ENCODE measurements around the gene HS6ST1.
"Not testable (repeated sequence)": the region's sequence is repeated elsewhere in the genome, so short reads cannot be mapped to it uniquely, and the experiment has no call there.

The HS6ST1 gene

DNA sequence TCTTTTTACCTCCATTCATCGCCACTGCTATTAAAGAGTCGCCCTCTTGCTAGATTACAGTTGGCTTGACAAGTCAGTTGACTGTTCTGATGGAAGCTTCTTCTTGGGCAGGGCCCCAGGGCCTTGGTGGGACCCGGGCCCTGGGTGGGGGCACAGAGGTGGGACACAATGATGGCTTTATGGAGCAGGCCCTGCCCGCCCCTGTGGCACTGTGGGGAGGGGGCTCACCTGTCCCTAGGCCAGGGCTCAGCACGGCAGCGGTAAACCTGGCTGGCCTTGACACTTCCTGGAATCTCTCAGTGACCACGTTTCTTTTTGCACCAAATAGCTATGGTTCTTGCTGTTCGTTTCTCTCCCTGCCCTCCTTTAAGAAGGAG lies 4.9 kb upstream of the HS6ST1 start:
- H3K27ac ChIP-seq, result no peak overlapping the region
- no peak for DNase-seq (ENCODE audit: low read depth, low spot score)

DNA sequence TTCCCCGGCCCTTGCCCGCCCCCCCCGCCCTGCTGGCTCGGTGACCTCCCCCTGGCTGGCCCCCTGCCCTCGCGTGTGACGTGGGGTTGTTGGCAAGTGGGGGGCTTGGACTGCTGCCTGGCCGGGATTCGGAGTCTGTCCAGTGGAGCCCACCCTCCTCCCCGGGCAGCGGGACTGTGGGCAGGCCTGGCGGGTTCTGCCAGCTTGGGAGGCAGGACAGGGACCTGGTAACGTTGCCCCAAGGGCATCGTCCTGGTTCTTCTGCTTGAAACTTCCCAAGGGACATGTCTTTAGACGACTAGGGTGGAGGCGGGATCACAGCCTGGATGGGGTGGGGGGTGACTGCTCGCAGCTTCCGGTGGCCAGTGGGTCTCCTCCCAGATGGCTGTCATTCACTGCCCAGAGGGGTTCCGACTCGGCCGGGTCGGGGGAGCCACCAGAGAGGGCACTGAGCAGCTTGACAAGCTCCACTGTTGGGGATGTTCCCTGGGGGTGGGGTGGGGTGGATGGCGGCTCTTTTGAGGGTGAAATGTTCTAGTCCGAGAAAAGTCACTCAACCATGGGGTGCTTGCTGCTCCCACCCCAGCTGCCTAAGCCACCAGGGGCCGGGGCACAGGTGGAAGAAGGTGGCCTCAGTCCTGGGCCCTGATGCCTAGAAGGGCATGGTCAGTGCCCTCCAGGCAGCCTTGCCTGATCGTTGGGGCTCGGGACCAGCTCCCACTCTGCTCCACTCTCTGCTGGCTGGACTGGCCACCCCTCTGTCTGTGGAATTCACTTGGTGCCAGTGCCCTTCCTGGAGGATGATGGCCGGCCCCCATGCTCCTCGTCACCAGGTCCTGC lies 4.3 kb upstream of the HS6ST1 start:
- H3K27ac ChIP-seq, result no peak overlapping the region
- no peak for DNase-seq (ENCODE audit: low read depth, low spot score)

DNA sequence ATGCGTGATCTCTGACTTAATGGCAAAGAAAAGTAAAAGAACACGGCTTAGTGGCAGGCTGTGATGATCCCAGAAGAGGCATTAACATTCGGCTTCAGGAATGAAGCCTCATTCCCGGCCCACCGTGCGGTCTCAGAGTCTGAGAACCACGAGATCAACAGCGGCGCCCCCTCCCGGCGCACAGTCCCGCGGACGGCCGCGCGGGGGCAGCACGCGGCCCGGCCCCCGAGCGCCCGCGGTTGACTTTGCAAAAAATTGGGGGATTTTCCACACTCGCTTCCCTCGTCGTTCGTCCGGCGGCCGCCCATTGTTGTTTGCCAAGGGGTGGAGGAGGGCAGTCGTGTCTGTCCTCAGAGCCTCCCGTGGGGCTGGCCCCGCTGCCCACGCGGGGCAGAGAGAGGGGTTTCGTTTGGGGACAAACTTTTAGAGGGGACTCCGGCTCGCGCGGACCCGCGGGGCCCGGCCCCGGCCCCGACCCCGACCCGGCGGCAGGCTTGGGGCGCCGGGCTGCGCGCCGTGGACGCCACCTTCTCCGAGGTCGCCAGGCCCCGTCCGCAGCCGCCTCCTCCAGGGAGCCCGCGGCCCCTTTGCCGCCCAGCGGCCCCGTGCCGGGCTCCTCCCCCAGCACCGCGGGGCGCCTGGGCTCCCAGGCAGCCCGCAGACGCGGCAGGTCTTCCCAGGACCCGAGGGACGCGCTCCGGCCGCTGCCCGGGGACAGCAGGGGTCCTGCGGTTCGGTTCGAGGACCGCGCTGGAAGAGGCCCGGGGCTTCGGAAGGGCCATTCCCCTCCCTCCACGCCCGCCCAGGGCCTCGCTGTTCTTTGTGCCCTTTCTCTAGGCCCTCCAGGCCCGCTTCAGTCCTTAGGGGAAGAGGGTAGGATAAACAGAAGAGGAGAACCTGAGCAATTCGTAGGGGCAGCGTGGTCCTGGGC lies 3.4 kb upstream of the HS6ST1 start:
- no peak for DNase-seq (ENCODE audit: low read depth, low spot score)
- no peak overlapping the region for H3K27ac ChIP-seq

DNA sequence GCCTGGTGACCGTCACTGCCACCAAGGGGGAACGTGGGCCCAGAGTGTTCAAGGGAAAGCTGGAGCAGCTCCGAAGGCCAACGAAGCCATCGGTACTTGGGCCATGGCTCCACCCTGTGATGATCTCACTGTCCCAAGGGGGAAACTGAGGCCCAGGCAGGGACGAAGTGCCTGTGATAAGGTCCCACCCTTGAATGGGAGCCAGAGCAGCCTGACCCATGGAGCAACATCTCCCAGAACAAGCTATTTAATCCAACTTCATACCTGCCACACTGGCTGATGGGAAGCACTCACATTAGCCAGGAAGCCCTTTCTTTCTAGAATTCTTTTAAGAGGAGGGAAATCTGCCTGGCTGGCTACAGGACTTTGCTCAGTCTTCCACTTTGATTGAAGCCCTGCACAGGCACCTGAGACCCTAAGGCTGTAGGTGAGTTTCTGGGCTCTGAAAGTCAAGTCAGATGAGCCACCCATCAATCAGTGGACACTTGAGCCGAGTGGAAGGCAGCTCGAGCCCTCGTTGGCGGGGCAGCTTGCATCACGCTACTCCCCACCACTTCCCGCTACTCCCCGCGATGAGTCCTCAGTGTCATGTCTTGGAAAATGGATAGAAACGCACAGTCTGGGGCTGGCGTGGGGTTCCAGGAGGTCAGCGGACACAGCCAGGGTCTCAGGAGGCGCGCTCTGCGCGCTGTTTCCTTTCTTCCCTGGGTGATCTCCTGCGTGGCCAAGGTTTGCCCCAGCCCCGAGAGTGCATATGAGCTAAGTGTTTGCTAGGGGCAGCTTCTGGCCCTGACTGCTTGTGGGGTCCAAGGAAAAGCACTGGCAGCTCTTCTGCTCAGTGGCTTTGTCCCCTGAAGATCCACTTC lies 2.5 kb upstream of the HS6ST1 start:
- H3K27ac ChIP-seq, result no peak overlapping the region
- DNase-seq (ENCODE audit: low read depth, low spot score), result no peak

DNA sequence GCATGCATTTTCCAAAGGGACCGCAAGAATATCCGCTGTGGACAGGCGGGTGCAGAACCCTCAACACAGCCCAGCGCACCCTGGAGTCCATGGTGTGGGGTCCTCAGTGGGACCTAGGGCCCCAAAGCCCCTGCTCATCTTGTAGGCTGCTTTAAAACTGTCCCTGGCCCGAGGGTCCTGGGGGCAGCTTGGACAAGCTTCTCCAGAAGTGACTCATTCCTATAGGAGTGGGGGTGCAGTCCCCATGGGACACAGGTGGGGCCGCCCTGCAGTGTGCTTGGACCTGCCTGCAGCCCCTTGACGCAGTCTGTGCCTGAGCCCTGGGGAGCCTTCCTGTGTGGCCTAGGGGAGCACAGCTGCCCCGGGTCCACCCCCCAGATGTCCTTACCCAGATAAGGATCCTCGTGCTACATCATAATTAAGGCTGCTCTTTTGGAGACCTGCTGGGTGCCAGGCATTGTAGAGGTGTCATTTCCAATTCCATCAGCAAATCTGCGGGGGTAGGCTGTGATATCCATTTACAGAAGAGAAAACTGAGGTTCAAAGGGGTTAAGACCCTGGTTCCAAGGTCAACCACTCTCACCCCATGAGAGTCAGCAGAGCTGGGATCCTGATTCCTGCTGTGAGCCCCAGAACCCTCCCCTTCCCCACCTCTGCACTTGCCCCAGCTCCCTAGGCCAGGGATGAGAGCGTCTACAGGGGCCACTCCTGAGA lies 1.7 kb upstream of the HS6ST1 start:
- H3K27ac ChIP-seq, result no peak overlapping the region
- no peak for DNase-seq (ENCODE audit: low read depth, low spot score)

DNA sequence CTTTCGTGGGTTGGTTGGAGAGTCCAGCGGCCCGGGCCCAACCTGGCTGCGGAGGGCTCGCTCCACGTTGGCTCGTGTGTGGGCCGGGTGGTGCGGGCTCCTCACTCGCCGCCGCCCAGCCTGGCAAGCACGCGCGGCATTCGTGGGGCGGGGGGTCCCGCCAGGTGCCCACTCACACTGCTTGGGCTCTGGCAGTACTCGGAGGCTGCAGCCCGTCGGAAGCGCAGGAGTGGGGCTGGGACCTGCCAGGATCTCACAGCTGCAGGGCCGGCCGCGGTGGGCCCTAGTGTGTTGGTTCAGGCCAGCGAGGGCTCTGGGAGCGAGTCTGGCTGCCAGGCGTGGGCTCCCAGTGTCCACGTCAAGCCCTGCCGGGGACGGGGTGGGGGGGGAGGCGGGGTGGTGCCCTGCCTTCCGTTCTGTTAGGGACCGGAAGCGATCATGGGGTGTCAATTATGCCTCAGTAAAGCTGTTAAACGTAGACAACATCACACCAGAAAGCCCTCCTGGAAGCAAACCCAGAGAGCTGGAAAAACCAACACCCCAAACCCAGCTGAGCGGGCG lies 1.0 kb upstream of the HS6ST1 start:
- no peak overlapping the region for H3K27ac ChIP-seq

DNA sequence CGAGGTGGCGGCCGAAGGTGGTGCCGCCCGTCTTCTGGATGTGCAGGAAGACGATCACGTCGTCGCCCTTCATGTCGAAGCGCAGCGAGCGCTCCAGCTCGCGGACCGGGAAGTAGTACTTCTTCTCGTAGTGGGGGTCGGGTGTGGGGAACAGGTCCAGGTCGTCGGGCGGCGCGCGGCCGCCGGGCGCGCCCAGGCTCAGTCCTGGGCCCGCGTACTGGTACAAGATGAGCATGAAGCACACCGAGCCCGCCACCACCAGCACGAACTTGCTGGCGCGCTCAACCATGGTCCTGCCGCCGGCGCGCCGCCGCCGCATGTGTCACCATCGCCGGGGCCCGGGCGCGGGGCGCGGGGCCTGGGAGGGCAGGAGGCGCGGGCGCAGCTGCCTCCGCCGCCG lies 423 bp downstream of the HS6ST1 start:
- H3K27ac ChIP-seq; DNase-seq (ENCODE audit: low read depth, low spot score): not testable (repeated sequence)

More for the DNA sequence above, 1.0 kb upstream of the HS6ST1 start:
- DNase-seq (ENCODE audit: low read depth, low spot score), result no peak

DNA sequence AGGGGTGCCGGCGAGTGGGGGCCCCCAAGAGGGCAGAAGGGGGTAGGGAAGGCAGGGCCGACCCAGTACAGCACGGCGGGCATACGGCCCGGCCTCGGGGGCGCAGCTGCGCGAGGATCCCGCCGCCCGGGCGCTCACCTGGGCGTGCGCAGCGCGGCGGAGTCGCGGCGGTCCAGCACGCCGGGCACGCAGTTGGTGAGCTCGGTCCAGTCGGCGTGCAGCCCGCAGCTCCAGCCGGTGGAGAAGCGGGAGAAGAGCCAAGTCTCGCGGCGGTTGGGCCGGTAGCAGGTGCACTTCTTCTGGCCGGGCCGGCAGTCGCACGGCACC lies 806 bp downstream of the HS6ST1 start:
- H3K27ac ChIP-seq; DNase-seq (ENCODE audit: low read depth, low spot score): not testable (repeated sequence)

DNA sequence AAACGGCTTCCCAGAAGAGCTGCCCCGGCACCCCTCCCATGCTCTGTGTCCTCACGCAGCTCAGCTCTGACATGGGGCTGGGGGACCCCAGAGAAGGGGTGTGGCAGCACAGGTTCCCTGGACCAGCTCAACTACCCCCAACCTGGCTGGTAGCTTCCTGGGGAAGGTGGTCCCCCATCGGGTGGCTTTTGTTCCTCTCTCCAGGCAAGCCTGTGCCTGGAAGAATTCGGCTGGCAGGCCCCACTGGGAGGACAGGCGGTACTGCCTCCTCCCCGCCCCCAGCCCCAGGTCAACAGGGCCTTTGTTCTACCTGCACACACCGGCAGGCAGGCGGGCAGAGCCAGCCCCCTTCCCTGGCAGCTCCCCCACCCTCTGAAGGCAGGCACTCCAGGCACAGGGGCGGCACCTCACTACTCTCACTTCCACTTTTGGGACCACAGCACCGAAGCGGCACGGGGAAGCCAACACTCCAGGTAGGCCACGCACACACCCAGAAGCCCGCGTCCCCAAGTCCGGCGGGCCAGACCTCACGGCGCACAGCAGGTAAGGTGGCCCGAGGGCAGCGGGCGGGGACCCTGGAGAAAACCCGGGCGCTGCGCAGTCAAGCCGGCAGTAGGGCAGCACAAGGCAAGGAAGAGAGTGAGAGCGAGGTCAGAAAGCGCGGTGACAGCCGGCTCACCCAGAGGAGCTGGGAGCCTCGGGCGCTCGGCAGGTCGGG lies 1.3 kb downstream of the HS6ST1 start:
- no peak for DNase-seq (ENCODE audit: low read depth, low spot score)

DNA sequence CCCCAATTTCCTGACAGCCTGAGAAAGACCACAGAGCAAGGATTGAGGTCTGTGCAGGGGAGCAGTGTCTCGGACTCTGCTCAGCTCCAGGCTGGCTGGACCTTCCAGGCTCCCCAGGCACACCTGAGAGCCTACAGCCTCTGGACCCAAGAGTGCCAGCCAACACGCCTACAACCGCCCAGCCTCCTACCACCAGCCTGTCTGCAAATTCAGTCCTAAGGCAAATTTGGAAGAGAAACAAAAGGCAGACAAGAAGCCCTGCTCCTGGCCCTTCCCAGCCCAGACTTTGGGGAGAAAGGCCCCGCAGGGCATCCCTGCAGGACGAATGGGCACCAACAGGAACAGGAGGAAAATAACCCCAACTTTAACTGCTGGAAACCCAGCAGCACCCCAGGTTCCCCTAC lies 1.9 kb downstream of the HS6ST1 start:
- H3K27ac ChIP-seq, result no peak overlapping the region

More for the DNA sequence above, 1.3 kb downstream of the HS6ST1 start:
- H3K27ac ChIP-seq, result no peak overlapping the region

DNA sequence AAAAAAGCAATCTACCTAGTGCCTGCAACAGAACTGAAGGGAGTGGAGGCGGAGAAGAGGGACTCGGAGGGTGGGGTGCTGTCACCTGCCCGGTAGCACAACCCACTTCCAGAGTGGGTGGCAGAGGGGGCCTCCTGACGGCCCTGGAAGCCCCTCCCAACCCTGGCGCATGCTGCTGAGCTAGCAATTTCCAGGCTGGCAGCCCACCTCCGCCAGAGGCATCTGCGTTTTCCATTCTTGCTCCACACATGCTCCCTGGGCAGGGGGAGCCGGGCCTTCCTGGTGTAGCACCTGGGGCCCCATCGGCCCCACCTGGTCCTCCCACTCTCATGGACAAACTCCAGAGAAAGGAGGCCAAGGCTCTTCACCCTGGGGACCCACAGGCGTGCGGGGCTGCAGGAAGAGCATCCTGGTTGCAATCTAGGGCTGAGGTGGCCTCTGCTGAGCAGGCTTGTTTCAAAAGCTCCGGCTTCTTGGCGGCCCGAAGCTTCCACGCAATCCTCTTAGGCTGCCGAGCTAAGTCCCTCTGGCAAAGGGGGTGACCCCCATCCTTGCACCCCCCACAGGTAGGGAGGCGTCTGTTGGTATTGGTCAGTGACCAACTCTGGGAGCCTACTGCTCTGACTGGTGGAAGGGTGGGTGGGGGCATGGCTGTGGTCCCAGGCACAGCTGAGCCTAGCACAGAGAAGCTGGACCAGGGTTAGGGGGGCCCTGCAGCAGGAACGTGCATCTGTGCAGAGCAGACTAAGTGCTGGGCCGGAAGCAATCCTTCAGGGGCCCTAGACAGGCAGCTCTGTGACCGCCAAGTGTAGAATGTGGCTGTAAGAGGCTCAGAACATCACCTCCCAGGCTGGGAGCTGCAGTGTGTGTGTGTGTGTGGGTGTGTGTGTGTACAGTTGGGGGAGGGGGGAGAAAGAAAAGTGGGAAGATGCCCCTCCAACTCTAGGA lies 2.6 kb downstream of the HS6ST1 start:
- H3K27ac ChIP-seq, result no peak overlapping the region

More for the DNA sequence above, 1.9 kb downstream of the HS6ST1 start:
- no peak for DNase-seq (ENCODE audit: low read depth, low spot score)

DNA sequence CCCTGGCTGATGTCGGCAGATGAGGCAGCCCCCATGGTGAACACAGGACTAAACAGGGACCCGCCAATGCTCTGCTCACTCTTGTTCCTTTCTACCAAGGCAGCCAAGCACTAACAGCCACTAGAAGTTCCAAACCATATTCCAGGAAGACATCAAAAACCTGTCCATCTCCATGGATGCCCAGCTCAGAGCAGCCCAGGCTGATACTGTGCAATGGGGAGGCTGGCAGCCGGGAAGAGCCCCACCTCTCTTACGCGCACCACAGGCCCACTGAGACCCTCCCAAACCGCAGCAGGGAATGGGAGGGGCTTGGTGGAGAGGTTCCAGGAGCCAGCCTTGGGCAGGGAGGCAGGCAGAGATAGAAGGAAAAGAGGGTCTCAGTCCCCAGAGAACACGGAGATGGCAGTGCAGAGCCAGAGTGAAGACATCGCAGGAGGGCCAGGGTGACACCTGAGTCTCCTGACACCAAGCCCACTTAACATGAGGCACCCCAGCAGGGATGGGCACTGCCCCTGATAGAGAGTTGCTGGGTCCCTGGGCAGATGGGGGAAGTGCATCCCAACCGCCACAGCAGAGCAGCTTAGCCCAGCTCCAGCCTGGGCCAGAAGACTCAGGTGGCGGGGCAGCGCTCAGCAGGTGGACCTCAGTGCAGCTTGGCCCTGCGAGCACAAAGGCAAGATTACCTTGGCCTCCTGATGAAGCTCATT lies 3.4 kb downstream of the HS6ST1 start:
- no peak for DNase-seq (ENCODE audit: low read depth, low spot score)
- no peak overlapping the region for H3K27ac ChIP-seq

More for the DNA sequence above, 2.6 kb downstream of the HS6ST1 start:
- DNase-seq (ENCODE audit: low read depth, low spot score), result no peak

DNA sequence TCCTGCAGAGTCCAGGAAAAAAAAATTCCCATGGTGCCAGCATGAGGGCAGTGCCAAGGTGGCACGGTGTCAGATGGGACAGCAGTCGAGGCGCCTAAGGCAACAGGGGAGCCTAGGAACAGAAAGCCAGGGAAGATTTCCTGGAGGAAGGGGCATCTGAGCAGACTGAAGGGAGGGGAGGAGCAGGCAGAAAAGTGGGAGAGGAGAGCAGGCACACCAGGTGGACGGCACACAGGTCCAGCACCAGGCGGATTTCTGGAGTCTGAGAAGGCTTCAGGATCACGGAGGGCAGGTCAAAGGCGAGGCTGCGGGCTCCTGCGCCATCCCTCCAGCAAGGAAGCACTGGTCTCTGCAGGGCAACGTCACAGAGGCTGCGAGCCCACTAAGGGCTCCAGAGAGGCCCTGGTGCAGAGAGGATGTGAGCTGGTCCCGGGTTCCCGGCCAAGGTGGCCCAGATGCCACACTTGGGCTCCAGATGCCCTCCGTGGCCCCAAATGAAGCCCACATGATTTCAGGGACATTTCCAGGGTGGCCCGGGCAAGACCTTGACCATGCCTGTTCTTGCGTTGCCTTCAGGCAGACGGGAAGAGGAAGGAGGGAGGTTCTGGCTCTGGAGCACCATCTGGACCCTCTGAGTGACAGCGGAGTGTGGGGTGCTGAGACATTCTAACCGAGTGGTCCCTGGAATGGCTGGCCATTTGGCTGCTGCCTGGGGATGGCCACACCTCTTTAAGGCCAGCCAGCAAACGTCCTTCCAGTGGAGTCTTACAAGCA lies 4.1 kb downstream of the HS6ST1 start:
- no peak overlapping the region for H3K27ac ChIP-seq
- DNase-seq (ENCODE audit: low read depth, low spot score), result no peak

DNA sequence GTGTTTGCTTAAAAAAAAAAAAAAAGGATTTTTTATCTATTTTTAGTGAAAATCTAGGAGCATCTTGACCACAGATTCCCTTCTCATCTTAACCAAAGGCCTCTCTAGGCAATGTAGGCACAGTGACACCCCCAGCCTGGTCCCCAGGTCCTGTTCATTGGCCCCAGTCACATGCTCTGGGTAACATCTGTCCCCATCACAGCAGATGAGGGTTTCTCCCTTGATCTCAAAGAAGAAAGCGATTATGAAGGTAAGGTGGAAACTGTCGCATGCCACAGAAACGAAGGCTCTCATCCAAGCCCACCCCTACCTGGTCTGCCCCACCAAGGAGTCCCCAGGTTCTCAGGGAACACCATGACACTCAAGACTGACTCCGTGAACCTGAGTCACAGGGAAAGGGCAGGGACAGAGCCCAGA lies 4.7 kb downstream of the HS6ST1 start:
- no peak for DNase-seq (ENCODE audit: low read depth, low spot score)
- H3K27ac ChIP-seq, result no peak overlapping the region

DNA sequence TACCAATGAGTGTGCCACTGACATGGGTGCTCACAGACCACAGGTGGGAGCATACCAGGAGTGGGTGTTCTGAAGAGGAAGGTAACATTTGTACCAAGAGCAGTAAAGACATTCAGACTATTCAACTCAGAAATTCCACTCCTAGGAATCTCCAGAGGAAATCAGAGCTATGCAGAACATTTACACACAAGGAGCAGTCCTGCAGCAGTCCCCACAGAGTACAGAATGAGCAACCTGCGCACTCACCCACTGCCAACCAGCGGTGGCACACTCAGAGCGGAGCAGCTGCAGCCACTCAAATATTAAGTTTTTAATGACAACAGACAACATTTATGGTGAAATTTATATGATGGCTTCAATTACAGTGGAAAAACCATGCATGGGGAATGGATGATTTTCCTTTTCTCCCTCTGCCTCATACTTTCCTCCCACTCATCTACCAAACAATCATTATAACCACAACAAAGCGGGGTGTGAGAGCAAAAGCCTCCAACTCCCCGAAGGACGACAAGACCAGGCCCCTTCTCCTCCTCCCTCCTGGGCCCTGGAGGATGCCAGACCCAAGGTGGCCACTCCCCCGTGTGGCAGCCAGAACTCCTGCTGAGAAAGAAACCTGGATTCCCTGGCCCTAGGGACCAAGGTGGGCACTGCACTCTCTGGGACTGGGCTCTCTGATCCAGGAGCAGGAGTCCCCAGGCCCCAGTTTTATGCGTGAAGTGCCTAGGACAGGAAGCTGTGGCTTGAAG lies 5.4 kb downstream of the HS6ST1 start:
- no peak overlapping the region for H3K27ac ChIP-seq
- no peak for DNase-seq (ENCODE audit: low read depth, low spot score)

DNA sequence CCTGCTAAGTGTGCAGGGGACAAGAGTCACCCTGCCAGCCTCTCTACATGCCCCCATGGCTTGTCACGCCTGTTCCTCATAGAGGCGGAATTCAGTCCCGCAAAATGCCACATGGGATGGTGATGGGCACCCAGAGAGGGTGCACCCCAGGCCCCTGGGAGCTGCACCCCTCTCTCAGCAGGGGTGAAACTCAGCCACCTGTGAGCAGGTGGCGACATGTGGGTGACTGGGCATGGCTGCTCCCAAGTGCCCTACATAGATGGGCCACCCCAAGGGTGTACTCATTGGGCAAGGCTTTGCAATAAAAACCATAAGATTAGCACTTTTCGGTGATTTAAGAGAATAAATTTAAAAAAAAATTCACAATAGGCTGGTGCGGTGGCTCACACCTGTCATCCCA lies 6.3 kb downstream of the HS6ST1 start:
- no peak overlapping the region for H3K27ac ChIP-seq
- DNase-seq (ENCODE audit: low read depth, low spot score), result no peak

All from epithelial cell of prostate (primary cell).